NCI-H2196 treated with DMSO at 0.1 percent for 48 hours (cell line): ENCODE data around the gene MAS1.
"Not testable (repeated sequence)": the region's sequence is repeated elsewhere in the genome, so short reads cannot be mapped to it uniquely, and the experiment has no call there.

ENCODE experiments used
- DNase-seq: peaks from one replicate; lab custom pipeline; 2025; ENCODE audit not compliant: unreplicated experiment; lab: John Stamatoyannopoulos, UW

The MAS1 gene

DNA sequence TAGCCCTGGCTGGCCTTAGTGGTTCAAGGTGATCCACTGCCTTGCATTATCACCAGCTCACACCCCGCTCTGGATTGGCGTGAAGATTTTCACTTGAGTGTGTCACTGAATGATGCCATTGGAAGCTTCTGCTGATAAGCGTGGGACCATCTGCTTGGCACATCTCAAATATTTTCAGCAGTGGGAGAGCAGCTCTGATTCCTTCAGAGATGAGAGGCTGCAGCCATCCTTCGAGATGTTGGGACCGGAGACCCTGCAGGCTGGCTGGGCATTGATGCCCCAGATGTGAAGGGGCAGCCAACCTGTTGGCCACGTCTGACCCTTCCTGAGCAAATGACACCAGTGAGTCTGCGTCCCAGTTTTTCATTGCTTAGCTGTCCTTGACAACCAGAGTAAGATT, at the start of gene MAS1:
MAS1 (plus strand) TSS at position 197 of the 400 bp plus-strand sequence. CDS start 15,968 bp downstream, outside the sequence.
- DNase-seq: no peak

DNA sequence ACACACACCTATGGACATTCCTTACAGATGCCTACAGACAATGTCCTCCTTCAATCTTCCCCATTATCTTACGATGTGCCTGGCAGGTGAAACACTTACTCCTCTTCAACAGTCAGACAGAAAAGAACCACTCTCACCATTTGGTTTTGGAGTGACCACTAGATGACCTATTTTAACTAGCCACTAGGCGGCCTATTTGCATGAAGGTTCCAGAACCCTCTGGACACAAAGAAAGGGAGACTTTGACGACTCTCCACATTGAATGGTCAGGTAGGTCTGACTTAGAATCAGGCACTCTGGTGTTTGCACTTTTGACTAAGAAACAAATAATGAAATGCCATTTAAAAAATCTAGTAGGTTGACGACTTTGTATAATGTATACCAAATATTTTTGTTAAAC, 48.8 kb upstream of the MAS1 start:
- DNase-seq: no peak

- no peak for DNase-seq
Measured at GRCh38 chr6:159844737-159845645, 45.8 kb upstream of the MAS1 start.

- not testable (repeated sequence) for DNase-seq
Measured at GRCh38 chr6:159848552-159848951, 42.2 kb upstream of the MAS1 start.

DNA sequence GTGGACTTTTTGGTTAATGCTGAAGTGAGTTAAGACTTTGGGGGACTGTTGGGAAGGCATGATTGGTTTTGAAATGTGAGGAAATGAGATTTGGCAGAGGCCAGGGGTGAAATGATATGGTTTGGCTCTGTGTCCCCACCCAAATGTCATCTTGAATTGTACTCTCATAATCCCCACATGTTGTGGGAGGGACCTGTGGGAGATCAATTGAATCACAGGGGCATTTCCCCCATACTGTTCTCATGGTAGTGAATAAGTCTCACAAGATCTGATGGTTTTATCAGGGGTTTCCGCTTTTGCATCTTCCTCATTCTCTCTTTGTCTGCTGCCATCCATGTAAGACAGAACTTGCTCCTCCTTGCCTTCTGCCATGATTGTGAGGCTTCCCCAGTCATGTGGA, 40.9 kb upstream of the MAS1 start:
- DNase-seq: not testable (repeated sequence)

- DNase-seq: no peak
Measured at GRCh38 chr6:159852877-159853276, 37.9 kb upstream of the MAS1 start.

GRCh38 chr6:159853754-159854153, 37.0 kb upstream of the MAS1 start:
- no peak for DNase-seq

GRCh38 chr6:159854959-159855358, 35.8 kb upstream of the MAS1 start:
- DNase-seq: no peak

GRCh38 chr6:159858259-159858658, 32.5 kb upstream of the MAS1 start:
- no peak for DNase-seq

GRCh38 chr6:159860482-159860881, 30.3 kb upstream of the MAS1 start:
- no peak for DNase-seq

DNA sequence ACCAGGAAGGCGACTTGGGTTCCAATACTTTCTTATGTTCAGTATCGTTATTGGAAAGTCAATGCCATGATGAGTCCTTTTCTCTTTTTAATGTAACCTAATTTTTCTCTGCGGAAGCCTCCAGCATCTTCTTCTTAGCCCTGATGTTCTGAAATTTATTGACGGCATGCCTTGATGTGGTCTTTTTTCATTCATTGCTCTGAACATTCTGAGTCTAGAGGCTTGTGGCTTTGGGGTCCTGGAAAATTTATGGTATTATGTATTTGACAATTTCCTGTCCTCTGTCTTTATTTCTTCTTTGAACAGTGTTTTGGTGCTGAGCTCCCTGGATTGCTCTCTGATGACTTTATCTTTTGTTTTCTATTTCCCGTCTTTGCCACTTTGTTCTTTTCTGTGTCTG, 28.7 kb upstream of the MAS1 start:
- no peak for DNase-seq

GRCh38 chr6:159863341-159863740, 27.4 kb upstream of the MAS1 start:
- DNase-seq: not testable (repeated sequence)

DNA sequence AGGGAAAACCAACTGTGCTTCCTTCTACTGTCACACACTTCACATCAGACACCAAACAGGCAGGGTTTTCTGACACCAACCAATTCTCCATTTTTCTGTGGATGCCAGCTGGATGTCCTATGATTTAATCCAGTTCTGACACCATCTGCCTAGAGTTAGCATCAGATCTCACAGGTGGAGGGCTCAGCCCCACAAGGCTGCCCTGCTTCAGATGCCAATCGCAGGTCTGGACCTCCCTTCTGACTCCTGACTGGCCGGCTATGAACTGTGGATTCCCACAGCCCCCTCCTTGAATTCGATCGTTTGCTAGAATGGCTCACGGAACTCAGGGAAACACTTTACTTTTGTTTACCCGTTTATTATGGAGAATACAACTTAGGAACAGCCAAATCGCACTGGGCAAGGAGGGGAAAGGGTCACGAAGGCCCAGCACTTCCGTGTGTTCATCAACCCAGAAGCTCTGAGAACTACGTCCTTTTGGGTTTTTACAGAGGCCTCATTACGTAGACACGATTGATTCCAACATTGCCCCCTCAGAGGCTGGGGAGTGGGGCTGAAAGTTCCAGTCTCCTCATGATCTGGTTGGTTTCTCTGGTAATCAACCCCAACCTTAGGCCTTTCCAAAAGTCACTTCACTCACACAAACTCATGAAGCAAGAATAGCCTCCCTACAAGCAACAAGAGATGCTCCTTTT, 25.4 kb upstream of the MAS1 start:
- DNase-seq: no peak

- DNase-seq: no peak
Measured at GRCh38 chr6:159866286-159867247, 24.2 kb upstream of the MAS1 start.

GRCh38 chr6:159871241-159871640, 19.5 kb upstream of the MAS1 start:
- no peak for DNase-seq

DNA sequence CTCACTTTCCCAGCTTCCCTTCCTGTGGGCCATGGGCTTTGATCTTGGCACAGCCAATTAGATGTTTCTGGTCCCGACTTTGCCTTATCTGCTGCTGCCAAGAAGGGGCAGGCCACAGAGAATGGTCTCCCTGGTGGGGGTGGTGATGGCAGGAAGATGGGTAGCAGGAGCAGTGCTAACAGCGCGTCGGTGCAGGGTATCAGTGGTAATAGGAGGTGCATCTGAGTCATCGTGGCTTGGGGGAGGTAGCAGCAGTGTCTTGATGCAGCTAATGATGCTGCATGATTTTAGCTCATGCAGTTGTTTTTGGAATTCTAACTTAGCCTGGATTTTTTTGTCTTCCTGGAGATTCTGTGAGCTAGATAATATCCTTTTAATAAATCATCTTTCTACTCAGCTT, 18.9 kb upstream of the MAS1 start:
- DNase-seq: no peak

DNA sequence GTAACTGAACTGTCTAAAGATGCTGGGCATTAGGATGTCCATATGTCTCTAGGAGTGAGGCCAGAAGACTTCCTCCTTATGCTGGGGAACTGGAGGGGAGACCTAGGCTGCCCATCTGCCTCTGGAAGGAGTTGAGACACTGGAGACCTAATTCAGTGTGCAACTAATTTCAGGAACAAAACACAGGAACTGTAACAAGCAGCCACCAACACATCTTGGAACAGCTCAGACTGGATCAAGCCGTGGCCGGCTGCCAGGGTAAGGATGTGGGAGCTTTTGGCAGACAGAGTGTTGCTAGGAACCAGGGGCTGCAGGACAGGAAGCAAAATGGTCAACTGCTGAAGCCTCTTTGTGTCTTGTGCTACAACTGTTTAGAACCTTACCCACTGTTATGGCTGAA, 16.4 kb upstream of the MAS1 start:
- no peak for DNase-seq

DNA sequence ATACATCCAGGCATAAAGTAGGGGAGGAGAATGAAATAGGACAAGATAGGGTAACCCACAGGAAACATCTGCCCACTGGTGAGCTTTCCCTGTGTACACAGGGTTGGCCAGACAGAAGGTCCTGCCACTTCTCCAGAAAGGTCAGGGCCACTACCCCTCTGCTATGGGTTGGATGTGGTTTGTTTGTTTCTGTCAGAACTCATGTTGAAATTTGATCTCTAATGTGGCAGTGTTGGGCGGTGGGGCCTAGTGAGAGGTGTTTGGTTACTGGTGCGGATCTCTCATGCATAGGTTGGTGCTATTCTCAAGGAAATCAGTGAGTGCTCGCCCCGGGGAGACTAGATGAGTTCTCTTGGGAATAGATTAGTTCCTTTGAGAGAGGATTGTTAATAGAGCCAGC, 15.6 kb upstream of the MAS1 start:
- no peak for DNase-seq

GRCh38 chr6:159876242-159876641, 14.5 kb upstream of the MAS1 start:
- no peak for DNase-seq

DNA sequence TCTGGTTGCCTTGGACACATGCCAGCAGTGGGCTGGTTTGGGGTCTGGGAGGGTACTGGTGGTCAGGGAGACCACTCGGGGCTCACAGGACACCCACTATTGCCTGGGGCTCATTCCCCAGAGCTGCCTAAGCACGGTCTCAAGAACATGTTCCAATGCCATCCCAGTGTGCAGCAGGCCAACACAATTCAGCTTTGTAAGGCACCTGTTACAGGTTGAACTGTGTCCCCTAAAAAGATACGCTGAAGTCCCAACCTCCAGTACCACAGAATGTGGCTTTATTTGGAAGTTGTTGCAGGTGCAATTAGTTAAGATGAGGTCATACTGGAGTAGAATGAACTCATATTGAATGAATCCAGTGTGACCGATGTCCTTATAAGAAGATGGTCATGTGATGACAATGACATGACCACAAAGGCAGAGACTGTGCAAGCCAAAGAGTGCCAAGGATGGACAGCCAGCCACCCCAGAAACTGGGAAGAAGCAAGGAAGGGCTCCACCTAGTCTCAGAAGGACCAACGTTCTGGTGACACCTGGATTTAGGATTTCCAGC, 13.5 kb upstream of the MAS1 start:
- DNase-seq: no peak

DNA sequence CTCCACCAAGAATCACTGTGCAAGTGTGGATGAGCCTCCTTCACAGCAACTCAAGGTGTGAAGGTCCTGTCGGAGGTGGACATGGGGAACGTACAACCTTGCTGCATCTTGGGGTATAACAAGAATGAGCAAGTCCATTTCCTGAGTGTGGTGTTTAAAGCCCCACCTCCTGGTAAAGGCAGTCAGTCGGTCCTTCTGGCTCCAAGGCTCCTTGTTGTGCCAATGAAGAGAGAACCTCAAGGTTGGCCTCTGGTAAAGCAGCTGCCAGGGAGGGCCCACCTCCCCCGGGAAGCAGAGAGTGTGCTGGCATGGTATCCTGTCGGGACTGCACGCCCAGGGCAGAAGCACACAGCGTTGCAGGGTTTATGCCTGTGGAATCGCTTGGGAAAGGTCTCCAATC, 12.4 kb upstream of the MAS1 start:
- no peak for DNase-seq
